Endothelial cell of umbilical vein (primary cell): ENCODE data around the gene WBP1L.

ENCODE experiments used
- CTCF ChIP-seq, 2 donors: IDR thresholded peaks; 1 replicate in 1 of 2; 2 replicates in 1 of 2; pipeline ENCODE4 v1.5.1; 2011; ENCODE audit warnings: low read length in 2 of 2, mild to moderate bottlenecking in 2 of 2, moderate library complexity in 2 of 2, control low read depth in 1 of 2, inconsistent platforms in 1 of 2, low read depth in 1 of 2; ENCODE audit not compliant: insufficient read depth in 1 of 2; ENCODE audit errors: extremely low read depth in 1 of 2
- FOS ChIP-seq: IDR thresholded peaks from 2 replicates; pipeline ENCODE4 v1.6.1; 2011; ENCODE audit warnings: mild to moderate bottlenecking, low read length, moderate library complexity, borderline replicate concordance; ENCODE audit not compliant: insufficient read depth
- GATA2 ChIP-seq: IDR thresholded peaks from 2 replicates; pipeline ENCODE4 v1.7.0; 2011; ENCODE audit warnings: low read depth, mild to moderate bottlenecking, moderate library complexity, mixed read lengths, low read length; ENCODE audit not compliant: insufficient read length, insufficient read depth
- JUN ChIP-seq: IDR thresholded peaks from 2 replicates; pipeline ENCODE4 v1.6.1; 2011; ENCODE audit warnings: borderline replicate concordance, low read depth; ENCODE audit not compliant: insufficient read length, insufficient read depth
- MAX ChIP-seq: IDR thresholded peaks from 2 replicates; pipeline ENCODE4 v1.6.1; 2011; ENCODE audit not compliant: insufficient read depth, insufficient read length
- MYC ChIP-seq: IDR thresholded peaks from one replicate; pipeline ENCODE4 v1.6.1; 2011; ENCODE audit warnings: mild to moderate bottlenecking, low read depth, low read length
- POLR2A ChIP-seq: IDR thresholded peaks from 2 replicates; pipeline ENCODE4 v1.6.1; 2012; ENCODE audit warnings: low read depth, mild to moderate bottlenecking, control low read depth, low read length
- POLR2AphosphoS5 ChIP-seq: IDR thresholded peaks from 2 replicates; pipeline ENCODE4 v1.6.1; 2012; ENCODE audit warnings: low read depth, mild to moderate bottlenecking, control low read depth, low read length, moderate library complexity; ENCODE audit not compliant: insufficient read depth

GRCh38 chr10:102705531-102705930, 38.2 kb upstream of the WBP1L start:
- no peak for TF ChIP-seq POLR2AphosphoS5
- TF ChIP-seq CTCF (IDR thresholded peaks at IDR 0.05; ENCODE audit: extremely low read depth in 1 of 2, insufficient read depth in 1 of 2, low read depth in 1 of 2, low read length in 2 of 2): no peak
- TF ChIP-seq GATA2: no peak
- no peak for TF ChIP-seq MYC
- TF ChIP-seq POLR2A: no peak
- no peak for TF ChIP-seq FOS
- TF ChIP-seq JUN: no peak
- TF ChIP-seq MAX: no peak
